ENCODE measurements around the gene CDH16. TPM values are rescaled to one million over a fixed set of nuclear protein-coding genes. Genes with fewer than 3 reads are reported as not detected.
"Not testable (repeated sequence)": the region's sequence is repeated elsewhere in the genome, so short reads cannot be mapped to it uniquely, and the experiment has no call there.

Gene CDH16
- total RNA-seq, 4 donors from 2014 or later: 0.20 to 2.4 (median 1.8) TPM; not detected in 1

- intact Hi-C loops (cut with DNase I; ENCODE audit: low total_unique reads) (no loop called here), in situ Hi-C loops (cut with MboI; ENCODE audit: low pct_ligation_motif_present in 1 of 4, low pct_unique_long_range_greater_than_20kb in 1 of 4, low sequenced_read_pairs in 3 of 4) (no loop called here)
- Histone ChIP-seq H3K27ac (peak overlapping the region; percentile 75 to 83 (median 82)), H3K4me1 (peaks cover 30 to 75% (median 50%) of the 10 kb centered on the region in 4 donors), H3K27me3 (no peaks in the 10 kb centered on the region), H3K36me3 (no peaks in the 10 kb centered on the region), H3K9me3 (no peaks in the 10 kb centered on the region), H3K4me3 (no peak overlapping the region)
- TF ChIP-seq EP300 (IDR thresholded peaks at IDR 0.05; ENCODE audit: low read depth) (no peak), CTCF (IDR thresholded peaks at IDR 0.05) (no peak), POLR2A (IDR thresholded peaks at IDR 0.05) (no peak), POLR2AphosphoS5 (IDR thresholded peaks at IDR 0.05) (no peak)
- WGBS, 2 donors (ENCODE audit: low coverage in 1 of 2): 71 to 76% methylated on average over 2 to 3 of the region's 3 CpGs
- DNase-seq: no peak
These were observed 20.5 kb downstream of the CDH16 start for GRCh38 chr16:66898207-66898606.

GRCh38 chr16:66896682-66897081 is 22.0 kb downstream of the CDH16 start:
- in situ Hi-C loops (cut with MboI; ENCODE audit: low pct_ligation_motif_present in 1 of 4, low pct_unique_long_range_greater_than_20kb in 1 of 4, low sequenced_read_pairs in 3 of 4); H3K36me3 ChIP-seq; intact Hi-C loops (cut with DNase I; ENCODE audit: low total_unique reads); H3K9me3 ChIP-seq; H3K27me3 ChIP-seq; H3K4me3 ChIP-seq: not testable (repeated sequence)
- Histone ChIP-seq H3K4me1 (peaks cover 30 to 60% (median 46%) of the 10 kb centered on the region in 4 donors), H3K27ac (peak overlapping the region; percentile 75 to 83 (median 80))
- 63 to 69% methylated on average over 2 to 5 of the region's 5 CpGs for WGBS, 2 donors (ENCODE audit: low coverage in 1 of 2)
- peak in 1 of 3 donors; percentile 15 for TF ChIP-seq POLR2AphosphoS5 (IDR thresholded peaks at IDR 0.05)
- peak; percentile 74 for TF ChIP-seq EP300 (IDR thresholded peaks at IDR 0.05; ENCODE audit: low read depth)
- peak; percentile 57 for DNase-seq

GRCh38 chr16:66895999-66896398 is 22.7 kb downstream of the CDH16 start:
- H3K36me3 ChIP-seq: no peaks in the 10 kb centered on the region
- in situ Hi-C loops (cut with MboI; ENCODE audit: low pct_ligation_motif_present in 1 of 4, low pct_unique_long_range_greater_than_20kb in 1 of 4, low sequenced_read_pairs in 3 of 4) (no loop called here), intact Hi-C loops (cut with DNase I; ENCODE audit: low total_unique reads) (loop anchor here (2.0 kb wide), 1 partner anchor 33 kb away; no protein-coding TSS in a partner anchor)
- TF ChIP-seq CTCF (IDR thresholded peaks at IDR 0.05): no peak
- TF ChIP-seq EP300 (IDR thresholded peaks at IDR 0.05; ENCODE audit: low read depth): no peak
- no peak for TF ChIP-seq POLR2A (IDR thresholded peaks at IDR 0.05)
- TF ChIP-seq POLR2AphosphoS5 (IDR thresholded peaks at IDR 0.05): no peak
- 90% methylated on average over 3 of the region's 3 CpGs; no CpG with 5 or more reads in 1 of the 2 donors for WGBS, 2 donors (ENCODE audit: low coverage in 1 of 2)
- no peak overlapping the region for H3K4me3 ChIP-seq
- peaks cover 23 to 53% (median 39%) of the 10 kb centered on the region in 4 donors for H3K4me1 ChIP-seq
- peak overlapping the region; percentile 74 to 80 (median 76) for H3K27ac ChIP-seq
- no peaks in the 10 kb centered on the region for H3K27me3 ChIP-seq
- H3K9me3 ChIP-seq: no peaks in the 10 kb centered on the region
- DNase-seq: no peak

- intact Hi-C loops (cut with DNase I; ENCODE audit: low total_unique reads): loop anchor here (2.0 kb wide), 1 partner anchor 33 kb away; no protein-coding TSS in a partner anchor
These were observed 23.1 kb downstream of the CDH16 start for GRCh38 chr16:66895689-66895979.

More at GRCh38 chr16:66895689-66895979, 23.1 kb downstream of the CDH16 start:
- H3K36me3 ChIP-seq: no peaks in the 10 kb centered on the region
- no peaks in the 10 kb centered on the region for H3K27me3 ChIP-seq
- peaks cover 19 to 49% (median 35%) of the 10 kb centered on the region in 4 donors for H3K4me1 ChIP-seq
- 86 to 90% methylated on average over 5 of the region's 5 CpGs for WGBS, 2 donors (ENCODE audit: low coverage in 1 of 2)
- in situ Hi-C loops (cut with MboI; ENCODE audit: low pct_ligation_motif_present in 1 of 4, low pct_unique_long_range_greater_than_20kb in 1 of 4, low sequenced_read_pairs in 3 of 4): no loop called here
- no peak for DNase-seq
- no peak overlapping the region for H3K4me3 ChIP-seq
- TF ChIP-seq POLR2AphosphoS5 (IDR thresholded peaks at IDR 0.05) (no peak), EP300 (IDR thresholded peaks at IDR 0.05; ENCODE audit: low read depth) (no peak), CTCF (IDR thresholded peaks at IDR 0.05) (no peak), POLR2A (IDR thresholded peaks at IDR 0.05) (no peak)
- H3K27ac ChIP-seq: peak overlapping the region; percentile 74 to 80 (median 76)
- no peaks in the 10 kb centered on the region for H3K9me3 ChIP-seq
